ENCODE measurements around the gene TRIML2.
"Not testable (repeated sequence)": the region's sequence is repeated elsewhere in the genome, so short reads cannot be mapped to it uniquely, and the experiment has no call there.

Gene TRIML2

DNA sequence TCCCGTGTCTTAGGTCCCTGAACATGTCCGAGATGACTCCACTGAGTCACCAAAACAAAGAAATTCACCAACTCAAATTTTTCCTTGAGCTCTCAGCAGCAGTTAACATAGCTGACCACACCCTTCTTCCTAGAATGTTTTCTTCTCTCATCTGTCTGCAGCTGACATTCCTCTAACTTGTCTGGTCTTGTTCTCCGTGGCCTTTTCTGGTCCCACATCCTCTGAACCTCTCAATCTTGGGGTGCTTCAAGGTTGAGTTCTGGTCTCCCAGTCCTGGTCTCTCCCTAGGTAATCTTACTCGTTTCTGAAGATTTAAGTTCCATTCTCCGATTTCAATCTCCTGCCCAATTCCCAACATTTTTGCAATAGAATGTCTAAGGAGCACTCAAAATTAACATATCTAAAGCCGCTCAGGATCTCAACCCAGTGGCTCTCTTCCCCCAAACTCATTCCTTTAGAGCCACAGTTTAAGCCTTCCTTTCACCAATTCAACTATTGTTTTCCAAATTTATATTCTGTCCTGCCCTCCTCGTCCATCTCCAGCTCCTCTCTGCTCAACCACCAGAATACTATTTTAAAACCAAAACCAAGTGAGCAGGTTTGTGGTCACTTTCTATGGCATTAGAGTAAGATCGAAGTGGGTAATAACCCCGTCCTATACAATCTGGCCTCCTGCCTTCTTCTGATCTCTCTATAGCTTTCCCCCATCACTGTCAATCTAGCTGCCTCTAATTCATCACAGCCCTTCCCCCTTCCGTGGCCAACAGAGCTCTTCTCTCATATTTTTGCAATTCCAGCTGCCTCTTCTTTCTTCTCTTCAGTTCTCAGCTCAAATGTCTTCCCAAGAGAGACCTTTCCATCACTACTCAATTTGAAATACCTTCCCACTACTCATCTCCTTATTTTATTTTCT lies 1.2 kb downstream of the TRIML2 start:
- DNase-seq (ENCODE audit: low read depth, low spot score) = peak; percentile 89

- DNase-seq (ENCODE audit: low read depth, low spot score) = no peak
These were observed 2.9 kb downstream of the TRIML2 start for GRCh38 chr4:188106454-188106853.

DNA sequence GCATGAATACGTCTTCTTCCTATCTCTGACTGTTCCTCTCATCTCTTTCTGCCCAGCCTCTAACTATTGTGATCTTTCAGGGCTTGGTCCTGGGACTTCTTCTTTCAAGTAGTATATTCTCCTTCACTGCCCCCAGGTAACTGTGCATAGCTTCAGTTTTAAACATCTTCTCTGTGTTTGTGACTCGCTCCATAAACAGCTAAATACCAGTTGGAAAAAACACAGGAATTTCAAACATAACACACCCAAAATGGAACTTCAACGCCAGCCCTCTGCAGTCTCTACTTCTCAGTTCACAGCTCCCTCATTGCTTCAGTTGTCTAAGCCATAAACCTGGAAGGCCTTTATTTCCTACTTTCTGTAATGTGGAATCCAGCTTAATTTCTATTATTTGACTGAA lies 16.6 kb downstream of the TRIML2 start:
- no peak for DNase-seq (ENCODE audit: low read depth, low spot score)

DNA sequence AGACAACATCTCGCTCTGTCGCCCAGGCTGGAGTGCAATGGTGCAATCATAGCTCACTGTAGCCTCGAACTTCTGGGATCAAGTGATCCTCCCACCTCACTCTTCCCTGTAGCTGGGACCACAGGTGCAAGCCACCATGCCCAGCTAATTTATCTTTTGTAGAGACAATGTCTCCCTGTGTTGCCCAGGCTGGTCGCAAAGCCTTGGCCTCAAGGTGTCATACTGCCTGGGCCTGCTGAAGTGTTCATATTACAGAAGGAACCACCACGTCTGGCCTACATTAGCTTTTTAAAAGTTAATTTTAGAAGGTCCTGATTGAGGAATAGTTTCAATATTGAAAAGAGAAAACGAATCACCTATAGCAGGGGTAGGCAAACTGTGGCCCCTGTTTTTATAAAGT lies 22.5 kb downstream of the TRIML2 start:
- no peak for DNase-seq (ENCODE audit: low read depth, low spot score)

- no peak for DNase-seq (ENCODE audit: low read depth, low spot score)
These were observed 26.6 kb downstream of the TRIML2 start for GRCh38 chr4:188082796-188083195.

DNA sequence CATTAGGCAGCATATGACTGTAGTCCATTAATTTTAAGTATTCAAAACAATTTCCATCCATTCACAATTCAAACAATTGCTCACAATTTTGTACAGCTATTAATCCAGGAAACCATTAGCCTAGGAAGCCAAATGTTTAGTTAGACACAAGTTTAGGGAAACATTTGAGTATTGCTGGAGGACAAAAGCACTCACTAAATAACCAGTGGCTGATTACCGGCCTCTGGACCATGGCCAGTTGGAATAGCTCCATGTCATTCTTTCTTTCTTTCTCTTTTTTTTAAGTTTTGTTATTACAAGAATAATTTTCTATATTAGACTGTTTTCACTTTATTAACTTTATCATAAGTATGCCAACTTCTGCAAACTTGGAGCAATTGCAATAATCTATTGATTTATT lies 31.3 kb downstream of the TRIML2 start:
- DNase-seq (ENCODE audit: low read depth, low spot score) = no peak

- no peak for DNase-seq (ENCODE audit: low read depth, low spot score)
These were observed 33.2 kb downstream of the TRIML2 start for GRCh38 chr4:188076169-188076568.

GRCh38 chr4:188061083-188061482 lies 48.3 kb downstream of the TRIML2 start:
- no peak for DNase-seq (ENCODE audit: low read depth, low spot score)

- no peak for DNase-seq (ENCODE audit: low read depth, low spot score)
These were observed 56.1 kb downstream of the TRIML2 start for GRCh38 chr4:188053302-188053701.

DNA sequence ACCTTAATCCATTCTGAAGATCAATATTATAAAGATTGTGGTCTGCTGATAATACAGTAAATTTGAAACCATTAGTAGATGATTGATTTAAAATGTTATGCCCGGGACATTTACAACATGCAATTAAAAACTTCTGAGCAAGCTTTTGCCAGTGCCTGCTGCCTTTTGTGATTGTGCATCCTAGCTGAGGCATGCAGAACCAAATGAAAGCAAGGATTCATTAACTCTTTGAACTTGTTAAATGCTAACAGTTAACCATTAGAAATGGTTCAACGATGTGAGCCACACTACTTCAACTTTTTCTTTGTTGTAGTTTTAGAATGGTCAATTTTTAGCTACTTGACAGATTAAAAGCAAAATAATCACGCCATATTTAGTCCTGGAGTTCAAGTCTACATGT lies 62.7 kb downstream of the TRIML2 start:
- no peak for DNase-seq (ENCODE audit: low read depth, low spot score)

DNA sequence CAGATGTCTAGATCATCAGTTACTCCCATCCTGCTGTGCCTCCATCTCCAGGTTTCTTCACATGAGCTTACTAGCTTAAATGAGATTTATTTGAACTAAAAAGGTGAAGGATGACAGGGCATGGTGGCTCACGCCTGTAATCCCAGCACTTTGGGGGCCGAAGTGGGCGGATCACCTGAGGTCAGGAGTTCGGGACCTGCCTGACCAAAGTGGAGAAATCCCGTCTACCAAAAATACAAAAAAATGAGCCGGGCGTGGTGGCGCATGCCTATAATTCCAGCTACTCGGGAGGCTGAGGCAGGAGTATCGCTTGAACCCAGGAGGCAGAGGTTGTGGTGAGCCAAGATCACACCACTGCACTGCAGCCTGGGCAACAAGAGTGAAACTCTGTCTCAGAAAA lies 63.9 kb downstream of the TRIML2 start:
- DNase-seq (ENCODE audit: low read depth, low spot score) = not testable (repeated sequence)

DNA sequence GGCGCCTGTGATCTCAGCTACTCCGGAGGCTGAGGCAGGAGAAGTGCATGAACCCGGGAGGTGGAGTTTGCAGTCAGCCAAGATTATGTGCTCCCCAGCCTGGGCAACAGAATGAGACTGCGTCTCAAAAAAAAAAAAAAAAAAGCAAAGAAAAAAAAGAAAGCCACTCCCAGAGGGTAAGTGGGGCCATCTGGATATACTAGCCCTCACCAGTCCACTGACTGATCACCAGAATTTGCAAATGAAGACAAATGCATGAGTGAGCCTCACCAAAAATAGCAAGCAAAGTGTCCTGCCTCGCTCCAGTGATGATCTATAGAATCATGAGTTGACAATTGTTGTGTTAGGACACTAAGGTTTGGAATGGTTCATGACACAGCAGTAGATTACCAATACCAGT lies 66.2 kb downstream of the TRIML2 start:
- DNase-seq (ENCODE audit: low read depth, low spot score) = no peak

DNA sequence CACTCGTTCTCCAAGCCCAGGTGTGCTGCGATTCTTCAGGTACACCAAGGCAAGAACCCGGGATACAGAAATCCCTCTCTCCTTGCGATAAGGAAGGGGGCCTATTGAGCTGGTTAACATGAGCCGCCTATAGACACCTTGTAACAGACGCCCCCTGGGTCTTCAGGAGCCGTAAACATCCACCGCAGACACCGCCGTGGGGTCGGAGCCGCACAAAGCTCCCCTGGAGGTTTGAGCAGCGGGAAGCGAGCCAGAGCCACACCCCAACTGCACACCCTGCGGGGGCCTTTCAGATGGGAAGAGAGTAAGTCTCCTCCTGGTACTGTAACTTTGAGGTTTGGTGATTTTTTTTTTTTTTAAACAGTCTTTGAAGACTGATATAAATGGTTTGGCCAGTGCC lies 67.2 kb downstream of the TRIML2 start:
- no peak for DNase-seq (ENCODE audit: low read depth, low spot score)

GRCh38 chr4:188041721-188042120 lies 67.7 kb downstream of the TRIML2 start:
- no peak for DNase-seq (ENCODE audit: low read depth, low spot score)
